Glutamatergic neuron (in vitro differentiated cells): ENCODE data around the gene GJD2. TPM values are rescaled to one million over a fixed set of nuclear protein-coding genes. Genes with fewer than 3 reads are reported as not detected.

Experiments
- DNase-seq: peaks from one replicate; pipeline ENCODE4 v3.0.0; 2022
- H3K27ac Mint-ChIP-seq: one replicate; pipeline ENCODE4 v1.8.0; 2020; ENCODE audit warnings: mild to moderate bottlenecking, mixed read lengths, inconsistent platforms; ENCODE audit not compliant: unreplicated experiment
- H3K27me3 Mint-ChIP-seq: one replicate; pipeline ENCODE4 v1.8.0; 2020; ENCODE audit warnings: mild to moderate bottlenecking, moderate library complexity, mixed read lengths, inconsistent platforms; ENCODE audit not compliant: unreplicated experiment
- H3K36me3 Mint-ChIP-seq: one replicate; pipeline ENCODE4 v1.8.0; 2020; ENCODE audit warnings: mild to moderate bottlenecking, mixed read lengths, inconsistent platforms; ENCODE audit not compliant: unreplicated experiment
- H3K4me1 Mint-ChIP-seq: one replicate; pipeline ENCODE4 v1.8.0; 2020; ENCODE audit warnings: mild to moderate bottlenecking, low read depth, mixed read lengths, inconsistent platforms; ENCODE audit not compliant: unreplicated experiment
- H3K4me3 Mint-ChIP-seq: one replicate; pipeline ENCODE4 v1.8.0; 2020; ENCODE audit warnings: mild to moderate bottlenecking, mixed read lengths, inconsistent platforms; ENCODE audit not compliant: unreplicated experiment
- H3K9me3 Mint-ChIP-seq: one replicate; pipeline ENCODE4 v1.8.0; 2020; ENCODE audit warnings: mild to moderate bottlenecking, moderate library complexity, mixed read lengths, inconsistent platforms; ENCODE audit not compliant: unreplicated experiment
- total RNA-seq: library from RNA; stranded (reverse); fragmentation: NEBNext Ultra II Directional; extraction: Animal tissue kit (Norgen Biotek cat#: 25700); gene quantifications from one replicate; pipeline ENCODE4 v1.2.1, GENCODE V29; 2021; ENCODE audit not compliant: unreplicated experiment
- TF ChIP-seq, protein P1 (sequence below): fragments of 200-600 bp; sonication (generic); IDR thresholded peaks from one replicate; pipeline ENCODE4 v1.5.0; 2021; ENCODE audit not compliant: partially characterized antibody, unreplicated experiment

GJD2 gene
- total RNA-seq, 1 donor from 2014 or later, result 3.3 TPM

DNA sequence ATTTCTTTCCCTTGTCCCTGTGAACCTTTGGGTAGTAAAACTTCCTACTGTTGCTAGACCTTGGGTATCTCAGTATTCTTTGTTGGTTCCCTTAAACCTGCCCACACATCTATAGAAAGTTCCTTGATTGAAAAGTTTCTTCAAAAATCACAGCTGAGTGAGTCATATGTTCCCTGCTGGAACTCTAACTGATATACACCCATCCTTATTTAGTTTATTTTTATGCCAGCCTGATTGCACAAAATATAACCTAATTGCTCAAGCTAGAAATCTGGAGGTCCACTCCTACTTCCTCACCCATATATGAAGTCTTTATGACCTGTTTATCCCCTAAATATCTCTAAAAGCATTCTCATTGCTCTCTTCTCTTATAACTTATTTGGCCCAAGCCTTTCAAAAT, 13.7 kb upstream of the GJD2 start:
- no peaks in the 10 kb centered on the region for H3K4me1 Mint-ChIP-seq
- no peak for DNase-seq
- no peaks in the 10 kb centered on the region for H3K36me3 Mint-ChIP-seq
- H3K4me3 Mint-ChIP-seq, result no peak overlapping the region
- no peaks in the 10 kb centered on the region for H3K9me3 Mint-ChIP-seq
- H3K27me3 Mint-ChIP-seq, result peaks cover 1% of the 10 kb centered on the region
- H3K27ac Mint-ChIP-seq, result no peak overlapping the region
- TF ChIP-seq, protein P1, sequence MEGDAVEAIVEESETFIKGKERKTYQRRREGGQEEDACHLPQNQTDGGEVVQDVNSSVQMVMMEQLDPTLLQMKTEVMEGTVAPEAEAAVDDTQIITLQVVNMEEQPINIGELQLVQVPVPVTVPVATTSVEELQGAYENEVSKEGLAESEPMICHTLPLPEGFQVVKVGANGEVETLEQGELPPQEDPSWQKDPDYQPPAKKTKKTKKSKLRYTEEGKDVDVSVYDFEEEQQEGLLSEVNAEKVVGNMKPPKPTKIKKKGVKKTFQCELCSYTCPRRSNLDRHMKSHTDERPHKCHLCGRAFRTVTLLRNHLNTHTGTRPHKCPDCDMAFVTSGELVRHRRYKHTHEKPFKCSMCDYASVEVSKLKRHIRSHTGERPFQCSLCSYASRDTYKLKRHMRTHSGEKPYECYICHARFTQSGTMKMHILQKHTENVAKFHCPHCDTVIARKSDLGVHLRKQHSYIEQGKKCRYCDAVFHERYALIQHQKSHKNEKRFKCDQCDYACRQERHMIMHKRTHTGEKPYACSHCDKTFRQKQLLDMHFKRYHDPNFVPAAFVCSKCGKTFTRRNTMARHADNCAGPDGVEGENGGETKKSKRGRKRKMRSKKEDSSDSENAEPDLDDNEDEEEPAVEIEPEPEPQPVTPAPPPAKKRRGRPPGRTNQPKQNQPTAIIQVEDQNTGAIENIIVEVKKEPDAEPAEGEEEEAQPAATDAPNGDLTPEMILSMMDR, result no peak

DNA sequence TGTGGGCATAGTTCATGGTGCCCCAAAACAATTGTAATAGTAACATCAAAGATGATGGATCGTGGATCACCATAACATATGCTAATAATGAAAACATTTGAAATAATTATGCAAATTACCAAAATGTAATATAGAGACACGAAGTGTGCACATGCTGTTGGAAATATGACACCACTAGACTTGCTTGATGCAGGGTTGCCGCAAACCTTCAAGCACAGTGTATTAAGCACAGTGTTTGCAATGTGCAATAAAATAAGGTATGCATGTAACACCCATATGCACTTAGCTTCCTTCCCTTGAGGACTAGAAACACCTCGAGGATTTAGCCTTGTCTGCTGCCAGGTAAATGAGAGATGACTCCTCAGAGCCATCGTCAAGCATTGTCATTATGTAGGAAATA, 10.9 kb upstream of the GJD2 start:
- TF ChIP-seq, protein P1, result no peak
- H3K27ac Mint-ChIP-seq, result no peak overlapping the region
- H3K36me3 Mint-ChIP-seq, result no peaks in the 10 kb centered on the region
- no peak overlapping the region for H3K4me3 Mint-ChIP-seq
- H3K27me3 Mint-ChIP-seq, result peaks cover 1% of the 10 kb centered on the region
- no peaks in the 10 kb centered on the region for H3K4me1 Mint-ChIP-seq
- DNase-seq, result no peak
- H3K9me3 Mint-ChIP-seq, result no peaks in the 10 kb centered on the region

DNA sequence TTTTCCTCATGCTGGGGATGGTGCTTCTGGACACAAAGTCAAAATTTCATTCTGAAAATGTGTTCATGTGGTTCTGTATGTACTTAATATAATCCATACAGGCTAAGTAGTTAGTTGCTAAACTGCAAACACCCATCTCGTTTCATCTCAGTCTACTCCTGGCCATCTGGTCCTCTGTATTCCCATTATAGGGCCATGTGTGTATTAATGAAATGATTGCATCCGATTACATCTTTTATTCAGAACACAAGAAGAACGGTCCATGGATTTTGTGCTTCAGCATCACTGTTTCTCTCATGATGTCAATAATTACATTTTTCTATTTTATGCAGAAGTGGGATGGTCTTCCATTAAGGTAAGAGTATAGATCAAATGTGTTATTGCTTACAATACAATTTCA, 6.1 kb upstream of the GJD2 start:
- Mint-ChIP-seq H3K36me3 (no peaks in the 10 kb centered on the region), H3K9me3 (no peaks in the 10 kb centered on the region), H3K27ac (no peak overlapping the region), H3K27me3 (peaks cover 6% of the 10 kb centered on the region), H3K4me3 (no peak overlapping the region), H3K4me1 (peaks cover 4% of the 10 kb centered on the region)
- no peak for DNase-seq
- TF ChIP-seq, protein P1, result no peak

DNA sequence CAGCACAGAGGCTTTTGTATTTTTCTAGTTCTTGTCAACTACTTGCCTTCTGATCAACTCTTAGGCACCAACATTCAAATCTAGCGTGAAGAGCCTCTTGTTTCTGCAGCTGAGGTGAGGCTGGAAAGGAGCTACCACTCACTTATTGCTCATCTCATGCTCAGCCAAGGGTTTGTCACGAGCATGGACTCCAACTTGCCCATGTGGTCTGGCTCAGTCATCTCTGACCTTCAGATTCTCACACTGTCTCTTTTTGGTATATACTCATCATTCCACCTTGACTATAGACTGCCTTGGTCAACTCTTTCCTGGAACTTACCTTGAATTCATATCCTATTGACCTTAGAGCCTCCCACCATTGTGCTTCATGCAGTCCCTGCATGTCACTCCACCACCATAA, 5.2 kb upstream of the GJD2 start:
- no peak for DNase-seq
- Mint-ChIP-seq H3K27me3 (peaks cover 11% of the 10 kb centered on the region), H3K36me3 (no peaks in the 10 kb centered on the region), H3K9me3 (no peaks in the 10 kb centered on the region), H3K27ac (no peak overlapping the region), H3K4me3 (no peak overlapping the region), H3K4me1 (peaks cover 4% of the 10 kb centered on the region)
- TF ChIP-seq, protein P1, result no peak

DNA sequence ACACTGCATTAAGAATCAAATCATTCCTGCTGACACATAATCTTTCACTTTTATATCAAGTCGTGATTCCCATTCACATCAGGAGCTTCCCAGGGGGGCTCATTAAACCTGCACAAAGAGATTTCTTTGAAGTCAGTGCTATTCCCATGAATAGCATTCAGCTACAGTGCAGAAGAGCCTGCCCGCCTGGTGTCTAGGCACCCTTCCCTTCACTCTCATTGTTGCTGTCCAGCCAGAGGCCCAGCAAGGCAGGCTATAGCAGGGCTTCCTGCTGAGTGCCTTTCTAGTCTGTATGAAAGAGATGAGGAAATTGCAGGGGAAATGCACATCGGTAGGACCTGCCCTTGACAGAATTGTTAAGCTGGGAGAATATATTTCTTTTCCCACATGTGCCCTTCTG, 4.5 kb upstream of the GJD2 start:
- no peak overlapping the region for H3K27ac Mint-ChIP-seq
- H3K27me3 Mint-ChIP-seq, result peaks cover 11% of the 10 kb centered on the region
- peaks cover 4% of the 10 kb centered on the region for H3K4me1 Mint-ChIP-seq
- H3K9me3 Mint-ChIP-seq, result no peaks in the 10 kb centered on the region
- TF ChIP-seq, protein P1, result no peak
- H3K4me3 Mint-ChIP-seq, result no peak overlapping the region
- no peaks in the 10 kb centered on the region for H3K36me3 Mint-ChIP-seq
- no peak for DNase-seq
